Measurements from ENCODE around the gene DDX25.

DNA sequence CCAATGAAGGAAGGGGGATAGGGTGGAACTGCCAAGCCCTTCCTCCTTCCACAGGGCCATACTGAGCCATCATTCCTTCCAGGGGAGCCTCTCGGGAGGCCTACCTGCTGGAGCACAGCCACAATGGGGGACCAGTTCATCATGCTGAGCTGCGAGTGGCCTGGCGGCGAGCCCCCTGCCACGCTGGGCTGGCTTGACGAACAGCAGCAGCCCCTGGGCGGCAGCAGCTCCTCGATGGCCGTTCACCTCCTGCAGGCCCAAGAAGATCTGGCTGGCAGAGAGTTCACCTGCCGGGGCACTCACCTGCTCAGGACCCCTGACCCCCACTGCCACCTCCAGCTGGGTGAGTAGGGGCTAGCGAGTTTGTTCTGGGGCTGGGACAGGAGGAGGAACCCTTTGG is 47.4 kb downstream of the DDX25 start:
- no peak for TF ChIP-seq POLR2AphosphoS5 (IDR thresholded peaks at IDR 0.05)
- TF ChIP-seq, protein P1, sequence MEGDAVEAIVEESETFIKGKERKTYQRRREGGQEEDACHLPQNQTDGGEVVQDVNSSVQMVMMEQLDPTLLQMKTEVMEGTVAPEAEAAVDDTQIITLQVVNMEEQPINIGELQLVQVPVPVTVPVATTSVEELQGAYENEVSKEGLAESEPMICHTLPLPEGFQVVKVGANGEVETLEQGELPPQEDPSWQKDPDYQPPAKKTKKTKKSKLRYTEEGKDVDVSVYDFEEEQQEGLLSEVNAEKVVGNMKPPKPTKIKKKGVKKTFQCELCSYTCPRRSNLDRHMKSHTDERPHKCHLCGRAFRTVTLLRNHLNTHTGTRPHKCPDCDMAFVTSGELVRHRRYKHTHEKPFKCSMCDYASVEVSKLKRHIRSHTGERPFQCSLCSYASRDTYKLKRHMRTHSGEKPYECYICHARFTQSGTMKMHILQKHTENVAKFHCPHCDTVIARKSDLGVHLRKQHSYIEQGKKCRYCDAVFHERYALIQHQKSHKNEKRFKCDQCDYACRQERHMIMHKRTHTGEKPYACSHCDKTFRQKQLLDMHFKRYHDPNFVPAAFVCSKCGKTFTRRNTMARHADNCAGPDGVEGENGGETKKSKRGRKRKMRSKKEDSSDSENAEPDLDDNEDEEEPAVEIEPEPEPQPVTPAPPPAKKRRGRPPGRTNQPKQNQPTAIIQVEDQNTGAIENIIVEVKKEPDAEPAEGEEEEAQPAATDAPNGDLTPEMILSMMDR (IDR thresholded peaks at IDR 0.05), result no peak

Measured in esophagus muscularis mucosa (tissue), 3 donors.